ENCODE results near the gene OTUB1. TPM values are rescaled to one million over a fixed set of nuclear protein-coding genes. Genes with fewer than 3 reads are reported as not detected.

Gene OTUB1
- total RNA-seq, 1 donor from 2014 or later, result 52.2 TPM

DNA sequence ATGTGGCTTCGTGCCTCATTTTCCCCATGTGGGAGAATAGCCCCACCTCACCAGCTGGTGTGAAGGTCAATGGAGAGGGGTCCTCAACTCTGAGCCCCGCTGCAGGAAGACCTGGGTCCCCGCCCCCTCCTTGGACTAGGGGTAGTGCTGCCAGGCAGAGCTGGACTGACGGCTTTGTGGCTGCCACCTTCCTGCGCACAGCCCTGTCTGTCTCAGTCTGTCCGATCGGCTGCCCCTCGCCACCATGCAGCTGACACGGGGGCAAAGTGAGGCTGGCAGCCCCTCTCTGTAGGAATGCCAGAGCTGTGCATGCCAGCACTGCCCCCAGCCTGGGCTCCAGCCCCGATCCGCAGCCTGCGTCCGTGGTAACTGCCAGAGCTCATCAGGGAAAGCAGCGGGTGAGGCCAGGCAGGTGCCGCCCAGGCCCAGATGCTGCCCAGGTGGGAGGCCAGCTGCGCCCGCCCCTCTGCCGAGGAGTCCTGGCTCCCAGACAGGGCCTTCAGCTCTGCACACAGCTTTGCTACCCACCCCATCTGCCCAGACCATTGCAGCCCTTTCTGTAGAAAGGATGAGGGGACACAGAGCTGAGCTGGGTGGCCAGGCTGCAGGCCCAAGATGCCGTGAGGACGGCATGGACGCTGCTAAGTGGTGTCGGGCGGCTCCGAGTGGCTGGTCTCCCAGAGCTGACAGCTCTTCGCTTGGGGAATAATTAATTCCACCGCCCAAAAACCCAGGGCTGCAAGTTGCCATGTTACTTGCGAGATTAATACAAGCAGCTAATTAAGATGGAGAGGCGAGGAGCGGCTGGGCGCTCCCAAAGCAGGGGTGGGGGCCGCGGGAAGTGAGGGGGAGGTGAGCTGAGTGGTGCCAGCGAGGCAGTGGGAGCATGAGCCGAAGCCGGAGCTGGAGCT lies 30.0 kb downstream of the OTUB1 start:
- no peak overlapping the region for H3K4me3 Mint-ChIP-seq (ENCODE audit: unreplicated experiment)
- no peaks in the 10 kb centered on the region for H3K4me1 Mint-ChIP-seq (ENCODE audit: low read depth)
- H3K27me3 Mint-ChIP-seq (ENCODE audit: low read depth), result peaks cover 4% of the 10 kb centered on the region
- H3K36me3 Mint-ChIP-seq (ENCODE audit: low read depth), result no peaks in the 10 kb centered on the region
- TF ChIP-seq, protein P1, sequence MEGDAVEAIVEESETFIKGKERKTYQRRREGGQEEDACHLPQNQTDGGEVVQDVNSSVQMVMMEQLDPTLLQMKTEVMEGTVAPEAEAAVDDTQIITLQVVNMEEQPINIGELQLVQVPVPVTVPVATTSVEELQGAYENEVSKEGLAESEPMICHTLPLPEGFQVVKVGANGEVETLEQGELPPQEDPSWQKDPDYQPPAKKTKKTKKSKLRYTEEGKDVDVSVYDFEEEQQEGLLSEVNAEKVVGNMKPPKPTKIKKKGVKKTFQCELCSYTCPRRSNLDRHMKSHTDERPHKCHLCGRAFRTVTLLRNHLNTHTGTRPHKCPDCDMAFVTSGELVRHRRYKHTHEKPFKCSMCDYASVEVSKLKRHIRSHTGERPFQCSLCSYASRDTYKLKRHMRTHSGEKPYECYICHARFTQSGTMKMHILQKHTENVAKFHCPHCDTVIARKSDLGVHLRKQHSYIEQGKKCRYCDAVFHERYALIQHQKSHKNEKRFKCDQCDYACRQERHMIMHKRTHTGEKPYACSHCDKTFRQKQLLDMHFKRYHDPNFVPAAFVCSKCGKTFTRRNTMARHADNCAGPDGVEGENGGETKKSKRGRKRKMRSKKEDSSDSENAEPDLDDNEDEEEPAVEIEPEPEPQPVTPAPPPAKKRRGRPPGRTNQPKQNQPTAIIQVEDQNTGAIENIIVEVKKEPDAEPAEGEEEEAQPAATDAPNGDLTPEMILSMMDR (IDR thresholded peaks at IDR 0.05), result no peak
- H3K27ac Mint-ChIP-seq (ENCODE audit: unreplicated experiment), result no peak overlapping the region
- no peak for DNase-seq (ENCODE audit: low spot score)
- H3K9me3 Mint-ChIP-seq (ENCODE audit: low read depth), result no peaks in the 10 kb centered on the region

GRCh38 chr11:64017945-64018224 lies 31.6 kb downstream of the OTUB1 start:
- H3K27me3 Mint-ChIP-seq (ENCODE audit: low read depth), result peaks cover 6% of the 10 kb centered on the region
- H3K4me1 Mint-ChIP-seq (ENCODE audit: low read depth), result peaks cover 3% of the 10 kb centered on the region
- no peak overlapping the region for H3K27ac Mint-ChIP-seq (ENCODE audit: unreplicated experiment)
- H3K36me3 Mint-ChIP-seq (ENCODE audit: low read depth), result no peaks in the 10 kb centered on the region
- no peak for DNase-seq (ENCODE audit: low spot score)
- H3K9me3 Mint-ChIP-seq (ENCODE audit: low read depth), result no peaks in the 10 kb centered on the region
- TF ChIP-seq, protein P1 (IDR thresholded peaks at IDR 0.05), result no peak
- H3K4me3 Mint-ChIP-seq (ENCODE audit: unreplicated experiment), result no peak overlapping the region

DNA sequence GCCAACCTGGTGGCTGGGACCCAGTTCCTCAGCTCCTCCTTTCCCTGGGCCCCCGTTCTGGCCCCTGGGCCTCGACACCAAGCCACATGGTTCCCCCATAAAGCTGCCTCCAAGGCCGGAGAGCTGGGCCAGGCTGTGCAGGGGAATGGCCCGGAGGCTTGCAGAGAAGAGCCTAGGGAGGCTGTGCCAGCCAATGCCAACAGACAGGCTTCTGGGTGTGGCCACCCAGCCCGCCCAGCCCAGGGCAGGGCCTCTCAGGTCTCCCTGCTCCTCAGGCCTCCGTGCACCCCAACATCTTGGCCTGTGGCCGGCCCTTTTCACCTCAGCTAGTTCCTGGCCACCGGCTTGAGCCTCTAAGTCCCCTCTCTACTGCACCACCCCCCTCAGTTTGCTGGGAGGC lies 32.1 kb downstream of the OTUB1 start:
- no peak for DNase-seq (ENCODE audit: low spot score)
- TF ChIP-seq, protein P1 (IDR thresholded peaks at IDR 0.05), result no peak
- Mint-ChIP-seq H3K9me3 (ENCODE audit: low read depth) (no peaks in the 10 kb centered on the region), H3K36me3 (ENCODE audit: low read depth) (no peaks in the 10 kb centered on the region), H3K27me3 (ENCODE audit: low read depth) (peaks cover 6% of the 10 kb centered on the region), H3K27ac (ENCODE audit: unreplicated experiment) (no peak overlapping the region), H3K4me3 (ENCODE audit: unreplicated experiment) (no peak overlapping the region), H3K4me1 (ENCODE audit: low read depth) (peaks cover 3% of the 10 kb centered on the region)

DNA sequence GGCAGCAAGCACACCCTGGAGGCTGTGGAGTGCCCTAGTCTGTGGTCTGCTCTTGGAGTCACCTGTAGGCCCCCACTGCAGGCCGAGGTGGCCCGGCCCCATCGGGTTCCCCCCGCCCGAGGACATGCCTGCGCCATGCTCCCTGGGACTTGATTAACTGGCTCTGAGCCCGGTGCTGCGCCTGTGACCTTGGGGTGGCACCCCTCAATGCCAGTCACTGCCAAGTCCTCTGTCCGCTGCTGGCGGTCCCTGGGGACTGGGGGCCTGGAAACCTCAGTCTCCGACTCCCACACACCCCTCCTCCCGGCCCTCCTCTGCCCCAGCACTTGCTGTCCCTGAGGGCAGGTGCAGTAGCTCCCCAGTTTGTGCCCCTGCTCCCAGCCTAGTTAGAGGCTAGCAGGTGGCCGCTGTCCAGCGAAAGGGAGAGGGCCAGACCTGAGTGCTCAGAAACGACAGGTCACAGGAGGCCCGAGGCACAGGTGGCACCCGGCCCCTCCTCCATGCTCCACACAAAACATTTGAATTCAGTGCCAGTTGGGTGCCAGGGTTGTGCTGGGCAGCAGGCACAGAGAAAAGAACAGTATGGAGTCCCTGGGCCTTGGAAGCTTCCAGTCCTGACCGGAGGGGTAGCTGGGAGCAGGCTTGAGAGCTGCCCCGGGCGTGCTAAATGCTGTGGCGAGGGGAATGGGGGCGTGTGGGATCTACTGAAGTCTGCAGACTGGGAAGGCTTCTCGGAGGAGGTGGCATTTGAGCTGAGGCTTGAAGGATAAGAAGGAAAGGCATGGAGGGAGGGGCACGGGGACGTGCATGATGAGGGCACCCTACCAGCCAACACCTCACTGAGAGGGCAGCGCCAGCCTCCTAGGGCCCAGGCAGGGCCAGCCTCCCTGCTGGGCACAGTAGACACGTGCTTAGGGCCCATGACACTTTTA lies 33.1 kb downstream of the OTUB1 start:
- no peak overlapping the region for H3K27ac Mint-ChIP-seq (ENCODE audit: unreplicated experiment)
- H3K9me3 Mint-ChIP-seq (ENCODE audit: low read depth), result no peaks in the 10 kb centered on the region
- TF ChIP-seq, protein P1 (IDR thresholded peaks at IDR 0.05), result no peak
- H3K4me1 Mint-ChIP-seq (ENCODE audit: low read depth), result peaks cover 3% of the 10 kb centered on the region
- H3K36me3 Mint-ChIP-seq (ENCODE audit: low read depth), result no peaks in the 10 kb centered on the region
- peaks cover 6% of the 10 kb centered on the region for H3K27me3 Mint-ChIP-seq (ENCODE audit: low read depth)
- no peak for DNase-seq (ENCODE audit: low spot score)
- no peak overlapping the region for H3K4me3 Mint-ChIP-seq (ENCODE audit: unreplicated experiment)

All from chondrocyte (in vitro differentiated cells).